IMR-90 (cell line): ENCODE results near the gene SMOC1. TPM values are rescaled to one million over a fixed set of nuclear protein-coding genes. Genes with fewer than 3 reads are reported as not detected.

Experiments
- ATAC-seq: fragments of 200-7000 bp; cut with Tn5 transposase; 2 replicates; pipeline ENCODE4 v1.9.1; 2020; ENCODE audit warnings: low read depth, mild to moderate bottlenecking, moderate library complexity
- BruUV-seq: library from RNA; stranded (reverse); fragments of 400-500 nt; replicated peaks from 2 replicates; lab custom pipeline; 2021; lab: Mats Ljungman, UMichigan
- CTCF ChIA-PET: fragments of 300-600 bp; formaldehyde crosslinking; extraction: SDS; loops from one replicate; lab custom pipeline; 2021; ENCODE audit warnings: antibody characterized with exemption; lab: Yijun Ruan, JAX
- POLR2A ChIA-PET: fragments of 300-600 bp; sonication (Branson Sonifier 250); formaldehyde crosslinking; loops from one replicate; lab custom pipeline; 2022; ENCODE audit warnings: antibody characterized with exemption; ENCODE audit not compliant: unreplicated experiment; lab: Charles Lee
- DNase-seq: peaks from one replicate; pipeline ENCODE4 v3.0.0; 2013
- H2AFZ ChIP-seq: replicated peaks from 2 replicates; pipeline ENCODE3; 2013; ENCODE audit warnings: low read length, mild to moderate bottlenecking; ENCODE audit not compliant: poor library complexity
- H2AK5ac ChIP-seq: 2 replicates; pipeline ENCODE4 v1.6.1; 2013; ENCODE audit warnings: low read depth, low read length, inconsistent platforms
- H2AK9ac ChIP-seq: replicated peaks from 2 replicates; pipeline ENCODE3; 2013; ENCODE audit warnings: mild to moderate bottlenecking, low read depth, low read length, moderate library complexity; ENCODE audit not compliant: poor library complexity
- H2BK120ac ChIP-seq: 2 replicates; pipeline ENCODE4 v1.6.1; 2013; ENCODE audit warnings: low read depth, low read length, inconsistent platforms
- H2BK15ac ChIP-seq: 3 replicates; pipeline ENCODE4 v1.6.1; 2013; ENCODE audit warnings: low read depth, low read length, inconsistent platforms
- H2BK20ac ChIP-seq: 2 replicates; pipeline ENCODE4 v1.6.1; 2013; ENCODE audit warnings: low read depth, mild to moderate bottlenecking, inconsistent platforms, low read length, moderate library complexity
- H2BK5ac ChIP-seq: 2 replicates; pipeline ENCODE4 v1.6.1; 2013; ENCODE audit warnings: mild to moderate bottlenecking, low read depth, low read length, inconsistent platforms; ENCODE audit not compliant: poor library complexity, severe bottlenecking
- H3K14ac ChIP-seq: replicated peaks from 2 replicates; pipeline ENCODE4 v1.6.1; 2013; ENCODE audit warnings: low read depth, low read length, inconsistent platforms
- H3K18ac ChIP-seq: 2 replicates; pipeline ENCODE4 v1.6.1; 2013; ENCODE audit warnings: low read depth, low read length, control low read depth
- H3K23ac ChIP-seq: 2 replicates; pipeline ENCODE4 v1.6.1; 2013; ENCODE audit warnings: low read depth, low read length, inconsistent platforms
- H3K27ac ChIP-seq: 2 replicates; pipeline ENCODE4 v1.5.1; 2013; ENCODE audit warnings: mild to moderate bottlenecking, control low read depth, low read length; ENCODE audit not compliant: insufficient read depth
- H3K27me3 ChIP-seq: 2 replicates; pipeline ENCODE4 v1.6.1; 2013; ENCODE audit warnings: low read length; ENCODE audit not compliant: control insufficient read depth, insufficient read depth
- H3K36me3 ChIP-seq: 2 replicates; pipeline ENCODE4 v1.6.1; 2013; ENCODE audit warnings: low read length, mixed read lengths; ENCODE audit not compliant: control insufficient read depth, insufficient read depth
- H3K4ac ChIP-seq: 2 replicates; pipeline ENCODE4 v1.6.1; 2013; ENCODE audit warnings: low read depth, low read length, inconsistent platforms
- H3K4me1 ChIP-seq: 2 replicates; pipeline ENCODE4 v1.6.1; 2013; ENCODE audit warnings: low read length, mixed read lengths; ENCODE audit not compliant: control insufficient read depth, insufficient read depth
- H3K4me2 ChIP-seq: 2 replicates; pipeline ENCODE4 v1.6.1; 2013; ENCODE audit warnings: low read depth, mild to moderate bottlenecking, control low read depth, low read length, moderate library complexity
- H3K4me3 ChIP-seq: 2 replicates; pipeline ENCODE4 v1.5.1; 2013; ENCODE audit warnings: low read depth, mild to moderate bottlenecking, control low read depth, low read length, moderate library complexity; ENCODE audit not compliant: insufficient read depth
- H3K56ac ChIP-seq: 2 replicates; pipeline ENCODE4 v1.6.1; 2013; ENCODE audit warnings: low read length, inconsistent platforms; ENCODE audit not compliant: insufficient read depth; ENCODE audit errors: extremely low read depth
- H3K79me1 ChIP-seq, 2 experiments: 2 replicates each; pipeline ENCODE4 v1.6.1; 2013; ENCODE audit warnings: low read length in 2 of 2, inconsistent platforms in 1 of 2, low read depth in 1 of 2
- H3K9ac ChIP-seq: 2 replicates; pipeline ENCODE4 v1.6.1; 2013; ENCODE audit warnings: low read depth, low read length, control low read depth
- H3K9me1 ChIP-seq: 2 replicates; pipeline ENCODE4 v1.6.1; 2013; ENCODE audit warnings: low read length, inconsistent platforms; ENCODE audit not compliant: insufficient read depth
- H3K9me3 ChIP-seq: 2 replicates; pipeline ENCODE4 v1.6.1; 2013; ENCODE audit warnings: low read length; ENCODE audit not compliant: control insufficient read depth, insufficient read depth
- H4K20me1 ChIP-seq: 2 replicates; pipeline ENCODE4 v1.6.1; 2013; ENCODE audit warnings: low read length, inconsistent platforms; ENCODE audit not compliant: insufficient read depth
- H4K5ac ChIP-seq: 2 replicates; pipeline ENCODE4 v1.6.1; 2013; ENCODE audit warnings: mild to moderate bottlenecking, low read depth, low read length, control low read depth
- H4K8ac ChIP-seq, 2 experiments: 2 replicates each; pipeline ENCODE4 v1.6.1; 2013; ENCODE audit warnings: low read depth in 2 of 2, low read length in 2 of 2, control low read depth in 1 of 2, inconsistent platforms in 1 of 2
- H4K91ac ChIP-seq: 2 replicates; pipeline ENCODE4 v1.6.1; 2013; ENCODE audit warnings: low read depth, low read length, inconsistent platforms; ENCODE audit not compliant: insufficient read depth
- CHD1 ChIP-seq: IDR thresholded peaks from 2 replicates; pipeline ENCODE4 v1.6.1; 2012; ENCODE audit warnings: low read depth, low read length, improper control_type of control experiment
- RAD21 ChIP-seq: IDR thresholded peaks from 2 replicates; pipeline ENCODE4 v1.6.1; 2012; ENCODE audit warnings: low read length, improper control_type of control experiment
- RFX5 ChIP-seq: IDR thresholded peaks from 2 replicates; pipeline ENCODE4 v1.8.0; 2012; ENCODE audit warnings: low read depth, mild to moderate bottlenecking, low read length, moderate library complexity
- SMC3 ChIP-seq: fragments of 150-350 bp; IDR thresholded peaks from 2 replicates; pipeline ENCODE4 v1.6.1; 2016; ENCODE audit warnings: low read depth, mild to moderate bottlenecking, antibody characterized with exemption, low read length, moderate library complexity
- whole genome bisulfite sequencing, 2 experiments: methylation state at CpG; one replicate each; pipeline versions ENCODE4 v1.1.5 to v1.1.7; 2013; ENCODE audit warnings: missing lambda C conversion rate in 2 of 2; ENCODE audit not compliant: insufficient read length in 1 of 2; ENCODE audit errors: extremely low coverage in 2 of 2; 5-methylcytosine and 5-hydroxymethylcytosine counted together
- dilution Hi-C: fragments of 300-500 bp; cut with HindIII; formaldehyde crosslinking; loops from one replicate; pipeline ENCODE4 v1.14.3; 2018; ENCODE audit warnings: low sequenced_read_pairs; ENCODE audit not compliant: unreplicated experiment
- in situ Hi-C: fragments of 300-500 bp; cut with MboI; formaldehyde crosslinking; loops from 3 replicates; pipeline ENCODE4 v1.14.3; 2019; ENCODE audit warnings: low sequenced_read_pairs, inconsistent platforms, mixed read lengths
- intact Hi-C: fragments of 100-400 bp; cut with micrococcal nuclease; formaldehyde crosslinking; loops from 2 replicates; pipeline ENCODE4 v1.10.0; 2022
- polyA plus RNA-seq, 3 experiments: library from polyadenylated mRNA; depleted of rRNA; stranded (reverse); fragments of >200 nt; gene quantifications; 2 replicates each; pipeline ENCODE4 v1.2.3, GENCODE V29; 2012; ENCODE audit warnings: low replicate concordance in 1 of 3
- total RNA-seq: library from RNA; depleted of rRNA; stranded (reverse); fragments of >200 nt; gene quantifications from 2 replicates; pipeline ENCODE4 v1.2.3, GENCODE V29; 2012
- TF ChIP-seq, protein P1 (sequence below): conservative IDR thresholded peaks from 2 replicates; pipeline ENCODE4 v1.5.1; 2012; ENCODE audit warnings: mild to moderate bottlenecking, low read depth, low read length, improper control_type of control experiment

The SMOC1 gene
- total and polyA plus RNA-seq, 2 of the 4 experiments (the other 2 are of a cell fraction) = 0.90 to 4.1 TPM

- Histone ChIP-seq H4K20me1 (no peaks in the 10 kb centered on the region), H3K27ac (no peak overlapping the region)
Measured at GRCh38 chr14:70013271-70013873, 134.2 kb downstream of the SMOC1 start.

More at GRCh38 chr14:70013271-70013873, 134.2 kb downstream of the SMOC1 start:
- TF ChIP-seq RAD21 = peak; percentile 70
- TF ChIP-seq CHD1 = no peak
- TF ChIP-seq, protein P1, sequence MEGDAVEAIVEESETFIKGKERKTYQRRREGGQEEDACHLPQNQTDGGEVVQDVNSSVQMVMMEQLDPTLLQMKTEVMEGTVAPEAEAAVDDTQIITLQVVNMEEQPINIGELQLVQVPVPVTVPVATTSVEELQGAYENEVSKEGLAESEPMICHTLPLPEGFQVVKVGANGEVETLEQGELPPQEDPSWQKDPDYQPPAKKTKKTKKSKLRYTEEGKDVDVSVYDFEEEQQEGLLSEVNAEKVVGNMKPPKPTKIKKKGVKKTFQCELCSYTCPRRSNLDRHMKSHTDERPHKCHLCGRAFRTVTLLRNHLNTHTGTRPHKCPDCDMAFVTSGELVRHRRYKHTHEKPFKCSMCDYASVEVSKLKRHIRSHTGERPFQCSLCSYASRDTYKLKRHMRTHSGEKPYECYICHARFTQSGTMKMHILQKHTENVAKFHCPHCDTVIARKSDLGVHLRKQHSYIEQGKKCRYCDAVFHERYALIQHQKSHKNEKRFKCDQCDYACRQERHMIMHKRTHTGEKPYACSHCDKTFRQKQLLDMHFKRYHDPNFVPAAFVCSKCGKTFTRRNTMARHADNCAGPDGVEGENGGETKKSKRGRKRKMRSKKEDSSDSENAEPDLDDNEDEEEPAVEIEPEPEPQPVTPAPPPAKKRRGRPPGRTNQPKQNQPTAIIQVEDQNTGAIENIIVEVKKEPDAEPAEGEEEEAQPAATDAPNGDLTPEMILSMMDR = peak; percentile 61
- TF ChIP-seq RFX5 = no peak
- peak; percentile 68 for TF ChIP-seq SMC3
- POLR2A ChIA-PET = interaction anchor here (0.5 kb wide), 1 partner anchor 56 kb away, joined by 3 read pairs; no protein-coding TSS in a partner anchor
- H3K9me1 ChIP-seq = no peaks in the 10 kb centered on the region; the same call in 1 of the 2 replicates
- H3K4ac ChIP-seq = no peak overlapping the region
- H3K36me3 ChIP-seq = peaks cover 10% of the 10 kb centered on the region
- no peak overlapping the region for H4K8ac ChIP-seq
- no peak overlapping the region for H2AK5ac ChIP-seq
- ATAC-seq (peak; percentile 61; the same call in 1 of the 2 replicates), DNase-seq (peak; percentile 30)
- no peak overlapping the region for H3K9ac ChIP-seq
- no peak overlapping the region for H3K14ac ChIP-seq
- no peak overlapping the region for H2AFZ ChIP-seq
- H3K79me1 ChIP-seq = no peaks in the 10 kb centered on the region
- no peak overlapping the region for H3K4me3 ChIP-seq
- H3K27me3 ChIP-seq = no peaks in the 10 kb centered on the region
- H4K5ac ChIP-seq = no peak overlapping the region
- peak overlapping the region; percentile 16; the same call in 1 of the 2 replicates for H4K91ac ChIP-seq
- H3K23ac ChIP-seq = no peak overlapping the region
- BruUV-seq = no TSS peak
- no peak overlapping the region for H2BK15ac ChIP-seq
- H3K56ac ChIP-seq = no peak overlapping the region
- no CpG with 5 or more reads among the region's 2 CpGs for WGBS, 2 experiments
- no peaks in the 10 kb centered on the region for H3K9me3 ChIP-seq
- dilution Hi-C loops (no loop called here), in situ Hi-C loops (loop anchor here (25.0 kb wide), 1 partner anchor 426 kb away; no protein-coding TSS in a partner anchor), intact Hi-C loops (no loop called here)
- H2BK20ac ChIP-seq = no peak overlapping the region
- no peak overlapping the region for H2AK9ac ChIP-seq
- H3K4me1 ChIP-seq = peaks cover 4% of the 10 kb centered on the region
- H3K4me2 ChIP-seq = no peak overlapping the region
- CTCF ChIA-PET = interaction anchor here (0.6 to 1.6 kb wide), 8 partner anchors 21 to 211 kb away, joined by 3 to 7 read pairs (median 3); no protein-coding TSS in a partner anchor
- H2BK5ac ChIP-seq = no peak overlapping the region
- H3K18ac ChIP-seq = no peak overlapping the region
- no peak overlapping the region for H2BK120ac ChIP-seq
